Posterior vena cava (tissue), 2 donors: Measurements from ENCODE around the gene PLXDC2. TPM values are rescaled to one million over a fixed set of nuclear protein-coding genes. Genes with fewer than 3 reads are reported as not detected.

ENCODE experiments used
- DNase-seq: peaks from one replicate; pipeline ENCODE4 v3.0.0-alpha.2; 2020; ENCODE audit warnings: low spot score
- intact Hi-C, 2 donors: fragments of 100-400 bp; cut with DNase I; formaldehyde crosslinking; loops; one replicate each; pipeline versions ENCODE4 v1.14.1 to v1.14.2; 2022 to 2023
- total RNA-seq, 2 donors: library from RNA; stranded (reverse); fragmentation: NEBNext Ultra II Directional; extraction: Animal tissue kit (Norgen Biotek cat#: 25700); gene quantifications; one replicate each; pipeline ENCODE4 v1.2.1, GENCODE V29; 2021
- donor health status: DM: yes; HTN: yes; CAD: no.
- donor health status: DM: yes; HTN: yes; CAD: no.

The PLXDC2 gene
- total RNA-seq, 2 donors from 2014 or later = 79.3 to 101 TPM

DNA sequence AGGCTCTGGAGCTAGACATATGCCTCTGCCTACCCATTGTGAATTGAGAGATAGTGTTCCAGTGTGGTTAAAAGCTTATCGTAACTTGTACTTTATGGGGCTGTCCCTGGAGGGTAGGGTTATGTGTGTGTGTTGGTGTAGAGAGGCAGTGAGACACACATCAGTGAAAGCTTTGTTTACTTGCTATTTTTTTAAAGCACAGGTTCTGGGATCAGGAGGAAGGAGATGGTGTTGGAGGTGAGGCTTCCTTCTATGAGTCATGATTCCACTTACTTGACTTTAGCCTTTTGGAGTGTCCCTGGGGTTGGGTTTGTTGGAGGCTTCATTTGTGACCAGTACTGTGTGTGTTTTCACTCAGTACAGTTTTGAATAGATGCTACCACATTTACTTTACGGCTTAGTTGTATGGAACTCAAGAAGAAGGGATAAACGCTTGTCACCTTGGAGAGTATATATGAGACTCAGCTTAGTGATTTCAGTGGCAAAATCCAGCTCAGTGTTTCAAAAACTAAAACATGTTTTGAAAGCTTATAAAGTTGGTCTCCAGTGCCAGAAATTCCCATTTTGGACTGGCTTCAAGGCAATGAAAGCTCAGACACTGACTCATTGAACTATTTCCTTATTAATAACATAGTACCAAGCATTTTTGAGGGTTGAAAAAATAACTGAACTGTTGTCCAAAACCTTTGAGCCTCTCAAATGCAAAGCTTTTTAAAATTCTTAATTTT lies 106.2 kb downstream of the PLXDC2 start:
- intact Hi-C loops = loop anchor here in 1 of 2 donors (10.0 kb wide), 1 partner anchor 98 kb away; no protein-coding TSS in a partner anchor

DNA sequence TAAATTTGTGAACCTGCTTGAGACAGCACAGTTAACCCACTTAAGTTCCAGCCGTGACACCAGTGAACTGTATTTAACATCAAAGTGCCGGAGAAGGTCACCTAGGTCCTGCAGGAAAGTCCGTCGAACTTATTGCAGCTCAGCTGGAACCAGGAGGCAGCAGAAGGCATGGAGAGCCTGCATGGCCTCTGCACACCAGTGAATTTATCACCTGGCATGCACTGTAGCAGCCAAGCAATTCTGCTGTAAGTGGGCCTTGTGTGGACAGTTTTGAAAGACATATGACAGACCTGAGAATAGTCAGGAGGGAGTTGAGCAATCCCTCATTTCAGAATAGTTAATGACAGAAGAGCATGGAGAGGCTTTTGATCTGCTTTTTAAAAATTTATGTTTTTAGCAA lies 108.8 kb downstream of the PLXDC2 start:
- DNase-seq = no peak
- intact Hi-C loops = loop anchor here in 1 of 2 donors (10.0 kb wide), 1 partner anchor 100 kb away; no protein-coding TSS in a partner anchor

More for the DNA sequence above, 106.2 kb downstream of the PLXDC2 start:
- no peak for DNase-seq

DNA sequence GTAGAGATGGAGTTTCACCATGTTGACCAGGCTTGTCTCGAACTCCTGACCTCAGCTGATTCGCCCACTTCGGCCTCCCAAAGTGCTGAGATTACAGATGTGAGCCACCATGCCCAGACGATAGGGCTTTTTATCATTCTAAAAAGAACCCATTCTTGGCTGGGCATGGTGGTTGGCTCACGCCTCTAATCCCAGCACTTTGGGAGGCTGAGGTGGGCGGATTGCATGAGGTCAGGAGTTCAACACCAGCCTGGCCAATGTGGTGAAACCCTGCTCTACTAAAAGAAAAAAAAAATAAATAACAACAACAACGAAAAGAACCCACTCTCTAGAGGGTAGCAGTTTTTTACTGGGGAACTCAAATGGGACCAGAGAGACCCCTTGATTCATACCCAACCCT lies 112.7 kb downstream of the PLXDC2 start:
- DNase-seq = no peak
- intact Hi-C loops = loop anchor here in 1 of 2 donors (10.0 kb wide), 1 partner anchor 104 kb away; no protein-coding TSS in a partner anchor

DNA sequence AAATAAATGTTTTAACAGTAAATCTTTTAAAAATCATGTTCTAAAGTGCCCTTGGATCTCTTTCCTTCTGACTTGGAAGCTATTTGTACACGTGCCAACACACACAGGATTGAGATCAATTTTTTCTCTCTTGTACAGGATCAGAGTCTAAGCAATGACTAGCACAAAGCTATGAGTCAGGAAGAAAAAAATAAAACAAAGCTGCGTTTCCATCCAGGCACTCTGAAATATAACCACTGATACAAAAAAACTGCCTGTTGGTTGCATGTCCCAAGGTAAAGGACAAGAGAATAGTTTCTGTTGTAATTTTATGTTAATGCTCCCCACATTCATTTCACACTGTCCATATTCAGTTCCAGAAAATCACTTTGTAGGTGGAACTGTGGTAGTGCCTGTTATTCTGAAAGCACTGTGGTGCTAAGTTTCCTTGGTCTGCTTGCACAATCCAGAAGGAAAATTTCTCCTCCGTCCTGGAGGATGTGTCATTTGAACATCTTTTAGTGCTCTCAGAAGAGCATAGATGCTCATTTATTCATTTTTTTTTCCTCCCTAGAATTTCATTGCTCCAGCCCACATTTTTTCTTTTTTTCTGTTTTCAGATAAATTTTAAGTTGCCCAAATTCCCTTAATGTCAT lies 113.4 kb downstream of the PLXDC2 start:
- intact Hi-C loops = loop anchor here (10.0 kb wide), 2 partner anchors 55 to 105 kb away; no protein-coding TSS in a partner anchor
- DNase-seq = no peak

DNA sequence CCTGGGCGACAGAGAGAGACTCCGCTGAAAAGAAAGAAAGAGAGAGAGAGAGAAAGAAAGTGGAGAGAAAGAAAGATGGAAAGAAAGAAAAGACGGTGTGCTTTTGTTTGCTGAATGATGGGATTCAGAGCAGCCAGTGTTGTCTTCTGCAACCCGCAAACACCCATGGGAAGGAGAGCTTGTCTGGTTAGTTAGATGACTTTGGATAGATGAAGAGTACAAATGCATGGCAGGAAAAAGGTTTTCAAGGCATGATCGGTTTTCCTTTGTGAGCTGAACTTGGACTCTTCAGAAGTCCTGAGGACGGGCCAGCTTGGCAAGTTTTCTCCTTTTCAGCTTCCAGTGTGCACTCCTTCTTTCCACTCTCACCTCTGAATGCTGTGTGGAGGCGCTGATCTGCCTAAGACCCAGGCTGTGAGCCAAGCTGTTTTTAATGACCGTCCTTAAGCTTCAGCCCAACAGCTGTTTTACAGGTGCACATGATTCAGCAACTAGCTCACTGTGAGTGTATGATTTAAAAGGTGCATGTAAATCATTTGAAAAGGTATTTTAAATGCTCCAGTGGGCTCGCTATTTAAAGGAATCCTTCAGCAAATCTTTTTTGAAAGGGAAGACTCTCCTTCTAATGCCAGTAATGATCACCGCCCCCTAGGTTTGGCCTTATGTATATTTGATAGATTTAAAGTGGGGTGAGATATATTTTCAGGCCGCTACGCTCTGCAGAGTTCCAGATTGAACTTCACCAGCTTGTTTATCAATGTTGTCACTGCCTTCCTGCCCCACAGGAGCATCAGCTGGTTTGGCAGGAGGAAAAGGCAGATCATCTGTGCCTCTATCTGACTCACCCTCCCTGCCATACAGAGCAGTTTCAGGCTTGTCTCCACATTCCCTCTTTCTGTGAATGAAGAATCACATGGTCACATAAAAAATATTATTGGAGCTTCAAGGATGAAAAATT lies 115.0 kb downstream of the PLXDC2 start:
- no peak for DNase-seq
- intact Hi-C loops = loop anchor here in 1 of 2 donors (10.0 kb wide), 1 partner anchor 54 kb away; no protein-coding TSS in a partner anchor

DNA sequence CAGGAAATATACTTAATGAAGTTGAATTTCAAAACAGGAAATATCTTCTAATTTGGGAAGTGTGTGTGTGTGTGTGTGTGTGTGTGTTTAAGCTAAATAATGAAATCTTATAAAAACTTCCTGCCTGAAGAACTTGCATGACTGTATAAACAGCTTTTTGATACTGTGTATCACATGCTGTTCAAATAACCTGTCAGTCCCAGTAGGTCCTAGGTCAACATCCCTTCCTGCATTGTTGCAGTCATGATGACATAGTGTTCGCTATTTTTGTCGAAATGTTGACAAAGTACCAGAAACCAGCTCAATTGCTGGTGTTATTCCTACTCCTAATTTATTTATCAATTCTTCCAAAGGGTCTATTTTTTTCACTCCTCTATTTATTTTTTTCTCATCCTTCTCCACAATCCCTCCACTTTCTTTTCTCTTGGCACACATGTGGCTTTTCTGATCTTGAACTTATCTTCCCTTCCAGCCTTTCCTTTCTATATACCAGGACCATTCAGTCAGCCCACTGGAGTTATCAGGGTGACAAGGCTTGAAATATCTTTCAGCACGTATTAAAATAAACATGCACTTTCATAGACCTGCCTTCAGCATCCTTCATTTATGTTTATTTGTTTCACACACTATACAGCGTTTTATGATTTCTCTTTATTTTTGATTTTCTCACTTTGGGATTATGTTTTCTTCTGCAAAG lies 115.8 kb downstream of the PLXDC2 start:
- no peak for DNase-seq
- intact Hi-C loops = loop anchor here in 1 of 2 donors (10.0 kb wide), 1 partner anchor 53 kb away; no protein-coding TSS in a partner anchor

DNA sequence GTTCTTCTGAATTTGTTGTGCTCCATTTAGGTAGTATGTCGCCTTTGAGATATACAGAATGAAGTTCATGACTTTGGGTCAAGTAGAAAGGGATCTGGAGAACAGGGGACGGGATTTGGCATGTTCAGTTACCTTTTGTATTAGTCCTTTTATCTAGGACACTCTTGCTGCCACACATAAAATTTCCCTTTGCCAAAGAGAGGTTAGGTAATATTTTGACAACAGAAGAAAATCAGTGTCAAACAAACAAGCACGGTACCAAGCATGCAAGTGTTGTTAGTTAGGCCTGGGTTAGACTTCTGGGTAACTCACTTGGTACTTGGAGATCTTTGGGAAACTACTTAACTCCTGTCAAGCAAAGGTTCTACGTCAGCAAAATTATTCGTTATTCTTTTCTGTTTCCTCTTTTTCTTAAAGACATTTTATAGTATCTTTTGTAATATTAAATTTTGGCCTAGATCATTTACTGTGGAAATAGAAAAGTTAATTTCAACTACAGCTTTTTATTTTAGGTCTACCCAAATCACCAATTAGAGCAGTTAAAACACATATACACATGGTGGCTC lies 116.7 kb downstream of the PLXDC2 start:
- intact Hi-C loops = loop anchor here in 1 of 2 donors (10.0 kb wide), 1 partner anchor 52 kb away; no protein-coding TSS in a partner anchor
- DNase-seq = no peak

DNA sequence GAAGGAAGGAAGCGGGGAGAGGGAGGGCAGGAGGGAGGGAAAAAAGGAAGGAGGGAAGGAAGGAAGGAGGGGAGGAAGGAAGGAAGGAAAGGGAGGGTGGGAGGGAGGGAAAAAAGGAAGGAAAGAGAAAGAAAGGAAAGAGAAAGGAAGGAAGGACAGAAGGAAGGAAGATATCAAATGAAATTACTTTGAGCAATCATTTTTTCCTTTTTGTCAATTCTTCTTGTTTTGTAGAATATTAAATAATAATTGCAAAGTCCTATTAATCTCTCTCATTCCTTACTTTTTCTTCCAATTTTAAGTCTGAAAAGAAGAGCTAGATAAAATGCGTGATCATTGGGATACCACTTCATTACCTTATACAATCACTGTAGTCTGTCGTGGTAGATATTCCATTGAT lies 117.5 kb downstream of the PLXDC2 start:
- DNase-seq = no peak
- intact Hi-C loops = loop anchor here in 1 of 2 donors (10.0 kb wide), 1 partner anchor 51 kb away; no protein-coding TSS in a partner anchor

DNA sequence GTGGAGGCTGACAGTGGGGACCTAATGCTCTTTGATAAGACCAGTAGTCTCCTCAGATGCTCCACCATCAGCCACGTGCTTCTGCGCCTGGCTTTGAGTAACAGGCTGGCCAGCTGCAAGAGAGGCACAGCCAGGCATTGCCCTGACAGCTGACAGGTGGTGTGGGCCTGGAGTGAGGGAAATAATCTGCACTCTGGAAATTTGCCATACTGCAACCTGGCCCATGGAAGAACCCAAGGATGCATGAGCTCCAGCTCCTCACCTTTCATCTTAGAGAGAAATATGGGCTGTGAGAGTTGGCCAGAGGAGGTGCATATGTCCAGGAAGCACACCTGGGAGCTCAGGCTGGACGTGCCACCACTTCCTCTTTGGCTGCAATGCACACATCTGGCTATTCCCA lies 118.9 kb downstream of the PLXDC2 start:
- DNase-seq = no peak

DNA sequence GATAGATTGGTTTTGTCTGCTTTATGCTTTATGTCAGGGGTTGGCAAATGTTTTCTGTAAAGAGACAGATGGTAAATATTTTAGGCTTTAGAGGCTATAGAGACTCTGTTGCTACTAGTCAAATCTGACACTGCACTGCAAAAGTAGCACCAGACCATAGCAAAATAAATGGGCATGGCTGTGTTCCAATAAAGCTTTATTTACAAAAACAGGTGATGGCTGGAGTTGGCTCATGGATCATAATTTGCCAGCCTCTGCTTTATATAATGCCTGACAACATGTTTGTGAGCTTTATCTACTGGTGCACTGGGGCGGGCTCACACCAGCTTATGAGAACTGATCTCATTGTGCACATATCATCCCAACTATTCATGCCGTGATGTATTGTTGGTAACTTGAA lies 120.1 kb downstream of the PLXDC2 start:
- no peak for DNase-seq
- intact Hi-C loops = loop anchor here in 1 of 2 donors (10.0 kb wide), 1 partner anchor 49 kb away; no protein-coding TSS in a partner anchor

More for the DNA sequence above, 118.9 kb downstream of the PLXDC2 start:
- intact Hi-C loops = loop anchor here in 1 of 2 donors (10.0 kb wide), 1 partner anchor 50 kb away; no protein-coding TSS in a partner anchor

DNA sequence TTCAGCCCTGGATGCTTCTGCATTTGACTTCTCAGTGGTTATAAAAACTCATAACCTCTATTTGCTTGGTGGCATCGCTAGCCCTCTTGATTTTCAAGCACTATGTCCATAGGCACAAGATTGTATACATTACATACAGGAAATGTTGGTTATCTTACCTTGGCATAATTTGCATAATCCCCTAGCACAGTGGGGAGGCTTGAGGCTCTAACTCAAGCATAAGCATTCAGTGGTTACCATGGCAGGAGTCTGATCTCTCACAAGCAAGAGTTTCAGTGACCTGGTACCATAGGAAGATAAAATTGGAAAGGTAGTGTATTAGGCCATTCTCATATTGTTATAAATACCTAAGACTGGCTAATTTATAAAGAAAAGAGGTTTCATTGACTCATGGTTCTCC lies 121.8 kb downstream of the PLXDC2 start:
- intact Hi-C loops = loop anchor here in 1 of 2 donors (10.0 kb wide), 1 partner anchor 47 kb away; no protein-coding TSS in a partner anchor
- no peak for DNase-seq

DNA sequence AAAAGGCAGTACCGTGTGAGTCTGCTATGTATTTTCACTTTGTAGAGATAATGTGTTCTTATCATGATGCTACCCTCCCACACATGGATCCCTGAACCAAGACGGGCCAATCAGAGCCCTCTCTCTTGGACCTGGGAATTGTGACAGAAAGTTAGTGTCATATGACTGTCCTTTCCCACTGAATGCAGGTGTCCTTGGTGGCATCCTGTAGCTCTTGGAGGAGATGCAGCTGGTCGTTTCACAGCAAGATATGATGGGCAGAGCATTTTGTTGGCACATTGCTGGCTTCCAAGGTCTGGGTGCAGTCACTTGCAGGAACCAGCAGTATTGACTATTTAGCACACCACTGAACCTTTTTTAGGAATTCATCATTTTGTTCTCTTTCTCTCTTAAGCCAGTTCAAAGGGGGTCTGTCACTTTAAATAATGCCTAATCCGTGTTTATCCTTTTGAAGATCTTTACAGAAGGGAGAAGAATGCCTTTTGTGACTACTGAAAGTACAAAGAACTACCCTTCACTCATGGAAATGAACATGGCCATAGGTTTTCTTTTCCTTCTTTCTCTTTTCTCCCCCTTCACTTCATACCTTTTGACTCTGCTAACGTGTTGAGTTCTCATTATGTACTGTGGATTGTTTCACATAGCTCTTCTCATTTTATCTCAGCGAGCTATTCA lies 125.1 kb downstream of the PLXDC2 start:
- intact Hi-C loops = no loop called here
- DNase-seq = no peak

DNA sequence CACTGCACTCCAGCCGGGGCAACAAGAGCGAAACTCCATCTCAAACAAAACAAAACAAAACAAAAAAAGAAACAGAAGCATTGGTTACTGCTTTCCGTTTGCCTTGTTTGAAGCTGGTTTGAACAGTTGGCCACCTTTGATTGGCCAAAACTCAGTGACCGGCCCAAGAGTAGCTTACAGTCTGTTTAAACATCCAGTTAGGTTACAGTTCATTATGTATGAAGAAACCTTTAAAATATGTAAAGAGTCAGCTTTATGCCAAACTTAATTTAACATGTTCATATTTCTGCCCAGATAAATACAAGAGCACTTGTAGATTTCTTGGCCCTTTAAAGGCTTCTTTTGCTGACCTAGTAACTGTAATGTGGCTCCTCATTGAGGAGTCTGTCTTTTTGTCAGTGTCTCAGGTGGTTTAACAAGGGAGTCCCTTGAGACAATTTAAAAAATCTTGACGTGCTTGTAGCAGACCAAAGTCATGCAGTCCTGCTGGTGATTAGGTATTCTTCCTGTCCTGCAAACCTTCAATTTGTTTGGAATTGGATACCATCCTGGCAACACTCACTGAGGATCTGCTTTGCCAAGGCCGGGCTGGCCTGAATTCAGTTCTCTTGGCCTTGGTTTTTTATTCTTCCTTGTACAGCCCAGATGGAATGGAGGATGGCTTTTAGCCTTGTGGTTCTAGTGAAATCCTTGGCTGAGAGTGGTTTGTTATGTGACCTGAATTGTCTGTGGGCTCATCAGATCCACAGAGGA lies 128.9 kb downstream of the PLXDC2 start:
- intact Hi-C loops = no loop called here
- DNase-seq = no peak

DNA sequence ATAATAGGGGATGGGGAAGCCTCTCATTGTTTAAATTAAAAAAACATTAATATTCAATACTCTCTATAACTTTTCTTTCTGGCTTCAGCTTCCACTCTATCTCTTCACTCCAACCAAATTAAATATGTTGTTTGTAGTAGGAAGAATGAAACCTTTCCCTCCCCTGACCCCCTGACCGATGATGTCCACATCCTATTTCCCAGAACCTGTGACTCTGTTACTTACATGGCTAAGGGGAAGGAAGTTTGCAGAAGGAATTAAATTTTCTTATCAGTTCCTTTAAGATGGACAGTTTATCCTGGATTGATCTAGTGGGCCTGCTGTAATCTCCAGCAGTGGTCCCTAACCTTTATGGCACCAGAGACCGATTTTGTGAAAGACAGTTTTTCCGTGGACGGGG lies 130.0 kb downstream of the PLXDC2 start:
- intact Hi-C loops = no loop called here
- no peak for DNase-seq

DNA sequence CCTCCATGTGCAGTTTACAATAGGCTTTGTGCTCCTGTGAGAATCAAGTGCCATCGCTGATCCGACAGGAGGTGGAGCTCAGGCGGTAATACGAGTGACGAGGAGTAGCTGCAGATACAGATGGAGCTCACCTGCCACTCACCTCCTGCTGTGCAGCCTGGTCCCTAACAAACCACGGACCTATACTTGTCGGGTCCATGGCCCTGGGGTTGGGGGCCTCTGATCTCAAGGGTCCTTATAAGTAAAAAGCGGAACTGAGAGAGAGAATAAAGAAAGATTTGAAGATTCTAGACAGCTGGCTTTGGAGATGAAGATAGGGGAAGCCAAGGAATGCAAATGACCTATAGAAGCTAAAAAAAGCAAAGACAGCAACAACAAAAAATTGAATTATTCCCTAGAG lies 130.6 kb downstream of the PLXDC2 start:
- no peak for DNase-seq

DNA sequence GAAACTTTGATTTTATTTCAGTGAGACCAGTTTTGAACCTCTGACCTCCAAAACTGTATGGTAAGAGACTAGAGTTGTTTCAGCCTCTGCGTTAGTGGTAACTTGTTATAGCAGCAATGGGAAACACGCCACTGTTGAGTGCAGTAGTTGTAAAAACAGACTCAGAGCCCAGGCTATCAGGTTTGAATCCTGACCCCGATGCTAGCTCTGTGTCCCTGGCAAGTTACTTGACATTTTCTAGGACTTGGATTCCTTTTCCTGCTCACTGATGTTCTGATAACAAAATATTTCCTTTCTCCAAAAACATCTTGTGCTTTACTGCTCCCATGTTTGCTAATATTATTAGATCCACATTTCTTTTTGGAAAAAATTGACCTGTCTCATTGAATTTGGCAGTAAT lies 131.0 kb downstream of the PLXDC2 start:
- DNase-seq = no peak
- intact Hi-C loops = no loop called here

More for the DNA sequence above, 130.6 kb downstream of the PLXDC2 start:
- intact Hi-C loops = no loop called here

DNA sequence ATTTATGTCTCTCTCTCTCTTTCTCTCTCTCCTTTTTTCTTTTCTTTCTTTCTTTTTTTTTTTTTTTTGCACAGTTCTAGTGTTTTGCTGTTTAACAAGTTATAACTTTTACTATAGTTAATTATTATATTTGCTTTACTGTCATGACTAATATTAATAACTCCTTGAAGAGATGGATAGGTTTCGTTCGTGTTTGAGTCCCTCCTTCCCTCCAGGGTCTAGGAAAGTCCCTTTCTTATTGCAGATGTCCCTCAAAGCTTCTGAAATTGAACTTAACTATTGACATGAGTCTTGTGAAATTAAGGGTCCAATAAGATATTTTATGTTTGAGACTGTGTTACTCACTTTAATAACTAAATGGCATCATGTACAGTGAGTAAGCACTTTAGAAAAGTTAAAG lies 131.4 kb downstream of the PLXDC2 start:
- intact Hi-C loops = no loop called here
- no peak for DNase-seq
